Mesodermal cell (in vitro differentiated cells): ENCODE measurements around the gene TSPAN17.

ENCODE experiments used
- H3K27ac ChIP-seq: 2 replicates; pipeline ENCODE4 v1.7.0; 2013; ENCODE audit warnings: mild to moderate bottlenecking, low read depth, low read length, moderate library complexity; ENCODE audit not compliant: severe bottlenecking
- H3K36me3 ChIP-seq: 2 replicates; pipeline ENCODE4 v1.7.1; 2013; ENCODE audit warnings: mild to moderate bottlenecking, low read length, moderate library complexity; ENCODE audit not compliant: control insufficient read depth, insufficient read depth
- H3K4me1 ChIP-seq: one replicate; pipeline ENCODE4 v1.7.1; 2013; ENCODE audit warnings: mild to moderate bottlenecking, low read length; ENCODE audit not compliant: insufficient read depth, control insufficient read depth, poor library complexity, severe bottlenecking
- H3K4me3 ChIP-seq: 2 replicates; pipeline ENCODE4 v1.7.0; 2013; ENCODE audit warnings: low read length, control low read depth, mild to moderate bottlenecking; ENCODE audit not compliant: insufficient read depth, poor library complexity, severe bottlenecking; ENCODE audit errors: extremely low read depth
- H3K9me3 ChIP-seq: 2 replicates; pipeline ENCODE4 v1.7.1; 2013; ENCODE audit warnings: mild to moderate bottlenecking, low read length, moderate library complexity; ENCODE audit not compliant: control insufficient read depth
- WGBS, 2 experiments: methylation state at CpG; one replicate each; pipeline ENCODE4 v1.1.5; 2013; ENCODE audit warnings: missing lambda C conversion rate in 2 of 2; ENCODE audit not compliant: insufficient coverage in 2 of 2; 5-methylcytosine and 5-hydroxymethylcytosine counted together

The TSPAN17 gene

GRCh38 chr5:176687881-176688280, 40.6 kb downstream of the TSPAN17 start:
- Histone ChIP-seq H3K27ac (no peak overlapping the region), H3K36me3 (no peaks in the 10 kb centered on the region), H3K9me3 (peaks cover 3% of the 10 kb centered on the region), H3K4me1 (no peaks in the 10 kb centered on the region), H3K4me3 (no peak overlapping the region)
- 59 to 69% methylated on average over 5 of the region's 5 CpGs for WGBS, 2 experiments

GRCh38 chr5:176690911-176691310, 43.6 kb downstream of the TSPAN17 start:
- 95 to 96% methylated on average over 4 to 7 of the region's 7 CpGs for WGBS, 2 experiments

GRCh38 chr5:176691524-176691923, 44.2 kb downstream of the TSPAN17 start:
- H3K4me3 ChIP-seq, result no peak overlapping the region
- H3K36me3 ChIP-seq, result no peaks in the 10 kb centered on the region
- H3K9me3 ChIP-seq, result peaks cover 3% of the 10 kb centered on the region
- 90 to 100% methylated on average over 1 of the region's 1 CpG for WGBS, 2 experiments
- no peaks in the 10 kb centered on the region for H3K4me1 ChIP-seq
- H3K27ac ChIP-seq, result no peak overlapping the region

More at GRCh38 chr5:176690911-176691310, 43.6 kb downstream of the TSPAN17 start:
- H3K36me3 ChIP-seq, result no peaks in the 10 kb centered on the region
- no peak overlapping the region for H3K4me3 ChIP-seq
- H3K27ac ChIP-seq, result no peak overlapping the region
- no peaks in the 10 kb centered on the region for H3K4me1 ChIP-seq
- peaks cover 3% of the 10 kb centered on the region for H3K9me3 ChIP-seq

- H3K4me1 ChIP-seq, result no peaks in the 10 kb centered on the region
- H3K9me3 ChIP-seq, result peaks cover 3% of the 10 kb centered on the region
- WGBS, 2 experiments, result 81 to 95% methylated on average over 4 to 5 of the region's 5 CpGs
- no peaks in the 10 kb centered on the region for H3K36me3 ChIP-seq
- no peak overlapping the region for H3K4me3 ChIP-seq
- H3K27ac ChIP-seq, result no peak overlapping the region
These were observed 45.0 kb downstream of the TSPAN17 start for GRCh38 chr5:176692326-176692725.

GRCh38 chr5:176692839-176693476, 45.7 kb downstream of the TSPAN17 start:
- WGBS, 2 experiments, result 67 to 68% methylated on average over 11 to 13 of the region's 13 CpGs
- no peak overlapping the region for H3K27ac ChIP-seq
- no peaks in the 10 kb centered on the region for H3K4me1 ChIP-seq
- no peak overlapping the region for H3K4me3 ChIP-seq
- H3K9me3 ChIP-seq, result peaks cover 3% of the 10 kb centered on the region
- H3K36me3 ChIP-seq, result no peaks in the 10 kb centered on the region

- Histone ChIP-seq H3K27ac (no peak overlapping the region), H3K36me3 (no peaks in the 10 kb centered on the region), H3K9me3 (peaks cover under 1% of the 10 kb centered on the region), H3K4me3 (no peak overlapping the region), H3K4me1 (no peaks in the 10 kb centered on the region)
- whole genome bisulfite sequencing, 2 experiments, result 85 to 89% methylated on average over 13 of the region's 13 CpGs
These were observed 46.2 kb downstream of the TSPAN17 start for GRCh38 chr5:176693477-176693851.

- no peak overlapping the region for H3K4me3 ChIP-seq
- 94% methylated on average over 9 to 10 of the region's 10 CpGs for WGBS, 2 experiments
- no peaks in the 10 kb centered on the region for H3K36me3 ChIP-seq
- no peaks in the 10 kb centered on the region for H3K9me3 ChIP-seq
- H3K4me1 ChIP-seq, result no peaks in the 10 kb centered on the region
- H3K27ac ChIP-seq, result no peak overlapping the region
These were observed 46.9 kb downstream of the TSPAN17 start for GRCh38 chr5:176694146-176694545.

- 72 to 100% methylated on average over 1 to 2 of the region's 9 CpGs for WGBS, 2 experiments
- no peak overlapping the region for H3K4me3 ChIP-seq
- H3K36me3 ChIP-seq, result no peaks in the 10 kb centered on the region
- H3K9me3 ChIP-seq, result no peaks in the 10 kb centered on the region
- H3K27ac ChIP-seq, result no peak overlapping the region
- no peaks in the 10 kb centered on the region for H3K4me1 ChIP-seq
These were observed 47.3 kb downstream of the TSPAN17 start for GRCh38 chr5:176694631-176695030.

GRCh38 chr5:176695073-176695472, 47.8 kb downstream of the TSPAN17 start:
- H3K27ac ChIP-seq, result no peak overlapping the region
- no peaks in the 10 kb centered on the region for H3K4me1 ChIP-seq
- no peaks in the 10 kb centered on the region for H3K36me3 ChIP-seq
- 85 to 88% methylated on average over 4 to 7 of the region's 8 CpGs for WGBS, 2 experiments
- H3K9me3 ChIP-seq, result no peaks in the 10 kb centered on the region
- no peak overlapping the region for H3K4me3 ChIP-seq

GRCh38 chr5:176697267-176697933, 50.1 kb downstream of the TSPAN17 start:
- 65 to 74% methylated on average over 8 to 9 of the region's 10 CpGs for WGBS, 2 experiments
- H3K9me3 ChIP-seq, result no peaks in the 10 kb centered on the region
- H3K4me3 ChIP-seq, result no peak overlapping the region
- no peak overlapping the region for H3K27ac ChIP-seq
- H3K4me1 ChIP-seq, result no peaks in the 10 kb centered on the region
- H3K36me3 ChIP-seq, result no peaks in the 10 kb centered on the region

- Histone ChIP-seq H3K27ac (no peak overlapping the region), H3K36me3 (no peaks in the 10 kb centered on the region), H3K9me3 (no peaks in the 10 kb centered on the region), H3K4me1 (no peaks in the 10 kb centered on the region), H3K4me3 (no peak overlapping the region)
- 18 to 49% methylated on average over 2 to 6 of the region's 9 CpGs for WGBS, 2 experiments
These were observed 50.8 kb downstream of the TSPAN17 start for GRCh38 chr5:176697934-176698538.
